Activated effector memory CD4-positive, alpha-beta T cell treated with anti-CD3 and anti-CD28 coated beads, Interleukin-2, amount 50 U/mL, for 16 hours (primary cell): ENCODE data around the gene FAM25A.

ENCODE experiments used
- DNase-seq: peaks from one replicate; pipeline ENCODE4 v3.0.0-alpha.2; 2020

The FAM25A gene

DNA sequence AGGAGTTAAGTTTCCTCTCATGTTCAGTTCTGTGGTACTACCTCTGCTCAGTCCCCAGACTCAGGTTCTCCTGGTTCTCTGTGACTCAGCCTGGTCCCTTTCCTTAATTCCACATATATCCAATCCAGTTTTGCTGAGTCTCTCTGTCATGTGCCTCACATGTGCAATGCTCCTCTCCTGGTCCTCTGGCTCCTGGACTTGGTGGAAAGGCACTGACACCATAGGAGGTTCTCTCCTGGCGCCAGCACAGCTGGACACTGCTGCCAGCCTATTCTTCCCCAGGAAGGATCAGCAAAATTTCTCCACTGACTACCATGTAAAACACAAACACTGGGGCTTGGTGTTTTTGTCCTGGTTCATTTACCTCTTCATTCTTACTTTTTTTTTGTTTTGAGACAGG, 46.8 kb downstream of the FAM25A start:
- DNase-seq, result no peak

DNA sequence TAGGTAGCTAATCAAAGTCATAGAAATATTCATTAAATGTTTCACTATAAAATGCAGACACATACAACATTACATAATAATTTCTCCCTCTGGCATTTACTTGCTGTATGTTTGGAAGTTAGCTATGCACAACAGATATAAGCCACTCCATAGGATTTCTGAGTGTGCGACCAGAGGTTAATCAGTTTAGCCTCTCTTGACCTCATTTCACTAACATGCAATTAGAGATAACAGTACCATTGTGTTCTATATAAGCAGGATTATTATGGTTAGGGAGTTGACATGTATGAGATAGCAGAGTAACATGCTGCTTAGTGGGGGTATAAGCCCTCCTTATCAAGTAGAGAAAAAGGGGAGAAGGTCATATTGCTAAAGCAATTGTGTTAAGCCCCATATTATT, 48.2 kb downstream of the FAM25A start:
- no peak for DNase-seq

DNA sequence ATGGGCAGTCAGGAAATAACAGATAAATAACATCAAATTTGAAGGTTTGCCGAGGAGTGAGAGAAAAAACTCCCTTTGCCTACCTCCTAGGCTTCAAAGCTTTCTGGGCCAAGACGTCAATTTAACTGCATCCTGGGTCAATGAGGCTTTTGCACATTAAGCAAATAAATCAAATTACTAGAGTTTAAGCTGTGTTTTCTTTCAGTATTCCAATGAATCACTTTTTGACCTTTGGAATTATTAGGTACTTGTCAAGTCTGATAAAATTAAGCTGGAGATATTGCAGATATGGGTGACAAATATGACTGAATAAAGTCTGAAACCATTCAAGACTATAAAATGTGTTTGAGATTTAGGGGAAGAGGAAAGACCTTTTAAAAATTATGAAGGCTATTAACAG, 52.4 kb downstream of the FAM25A start:
- no peak for DNase-seq
